ENCODE results near the gene DEPDC4. TPM values are rescaled to one million over a fixed set of nuclear protein-coding genes. Genes with fewer than 3 reads are reported as not detected.
"Not testable (repeated sequence)": the region's sequence is repeated elsewhere in the genome, so short reads cannot be mapped to it uniquely, and the experiment has no call there.

DEPDC4 gene
- total RNA-seq, 6 donors from 2014 or later: 0.30 to 1.6 (median 1.3) TPM; not detected in 2

- no peak overlapping the region for H3K4me3 ChIP-seq
Observed at GRCh38 chr12:100229036-100229635, 37.7 kb downstream of the DEPDC4 start.

GRCh38 chr12:100225491-100225890, 41.4 kb downstream of the DEPDC4 start:
- TF ChIP-seq EP300 (IDR thresholded peaks at IDR 0.05): no peak
- no peaks in the 10 kb centered on the region for H3K27me3 ChIP-seq
- peaks cover 0 to 5% (median 2%) of the 10 kb centered on the region in 4 donors for H3K4me1 ChIP-seq
- no peak for ATAC-seq (ENCODE audit: low FRiP score in 2 of 2)
- H3K9me3 ChIP-seq: no peaks in the 10 kb centered on the region
- DNase-seq: no peak
- H3K27ac ChIP-seq: no peak overlapping the region
- H3K4me3 ChIP-seq: no peak overlapping the region
- H3K36me3 ChIP-seq: peaks cover 0 to 49% (median 15%) of the 10 kb centered on the region in 4 donors

More at GRCh38 chr12:100229036-100229635, 37.7 kb downstream of the DEPDC4 start:
- ATAC-seq (ENCODE audit: low FRiP score in 2 of 2) (peak in 1 of 2 donors; percentile 56), DNase-seq (no peak)
- TF ChIP-seq CTCF (IDR thresholded peaks at IDR 0.05) (peak in 1 of 6 experiments; percentile 17), EP300 (IDR thresholded peaks at IDR 0.05) (no peak)
- H3K27ac ChIP-seq: no peak overlapping the region
- no peaks in the 10 kb centered on the region for H3K27me3 ChIP-seq
- peaks cover 0 to 17% (median 4%) of the 10 kb centered on the region in 4 donors for H3K36me3 ChIP-seq
- 85 to 92% methylated on average over 5 of the region's 5 CpGs for WGBS, 2 donors
- H3K4me1 ChIP-seq: peaks cover 0 to 5% (median 2%) of the 10 kb centered on the region in 4 donors
- H3K9me3 ChIP-seq: no peaks in the 10 kb centered on the region

- ATAC-seq (ENCODE audit: low FRiP score in 2 of 2); H3K27me3 ChIP-seq; H3K4me1 ChIP-seq; DNase-seq; H3K27ac ChIP-seq; H3K4me3 ChIP-seq; H3K9me3 ChIP-seq: not testable (repeated sequence)
- peaks cover 4 to 79% (median 23%) of the 10 kb centered on the region in 4 donors for H3K36me3 ChIP-seq
- WGBS, 2 donors: 96 to 98% methylated on average over 6 of the region's 6 CpGs
Observed at GRCh38 chr12:100222173-100222572, 44.7 kb downstream of the DEPDC4 start.

- Histone ChIP-seq H3K9me3 (no peaks in the 10 kb centered on the region), H3K4me1 (no peaks in the 10 kb centered on the region), H3K27me3 (no peaks in the 10 kb centered on the region), H3K4me3 (no peak overlapping the region), H3K36me3 (peaks cover 4 to 82% (median 23%) of the 10 kb centered on the region in 4 donors), H3K27ac (no peak overlapping the region)
- DNase-seq: no peak
- ATAC-seq (ENCODE audit: low FRiP score in 2 of 2): no peak
- TF ChIP-seq POLR2A (IDR thresholded peaks at IDR 0.05): no peak
- TF ChIP-seq EP300 (IDR thresholded peaks at IDR 0.05): no peak
- TF ChIP-seq POLR2AphosphoS5 (IDR thresholded peaks at IDR 0.05): no peak
- no peak for TF ChIP-seq CTCF (IDR thresholded peaks at IDR 0.05)
- WGBS, 2 donors: 61 to 80% methylated on average over 3 of the region's 3 CpGs
Observed at GRCh38 chr12:100221523-100221922, 45.4 kb downstream of the DEPDC4 start.

- ATAC-seq (ENCODE audit: low FRiP score in 2 of 2) (no peak), DNase-seq (no peak)
- Histone ChIP-seq H3K9me3 (no peaks in the 10 kb centered on the region), H3K4me1 (no peaks in the 10 kb centered on the region), H3K27ac (no peak overlapping the region), H3K4me3 (no peak overlapping the region), H3K36me3 (peaks cover 4 to 82% (median 19%) of the 10 kb centered on the region in 4 donors), H3K27me3 (no peaks in the 10 kb centered on the region)
- 81 to 85% methylated on average over 5 of the region's 5 CpGs for WGBS, 2 donors
- TF ChIP-seq CTCF (IDR thresholded peaks at IDR 0.05): no peak
- TF ChIP-seq EP300 (IDR thresholded peaks at IDR 0.05): no peak
- no peak for TF ChIP-seq POLR2AphosphoS5 (IDR thresholded peaks at IDR 0.05)
- TF ChIP-seq POLR2A (IDR thresholded peaks at IDR 0.05): no peak
Observed at GRCh38 chr12:100219328-100220109, 47.4 kb downstream of the DEPDC4 start.
